Measurements from ENCODE around the gene SORCS2.

DNA sequence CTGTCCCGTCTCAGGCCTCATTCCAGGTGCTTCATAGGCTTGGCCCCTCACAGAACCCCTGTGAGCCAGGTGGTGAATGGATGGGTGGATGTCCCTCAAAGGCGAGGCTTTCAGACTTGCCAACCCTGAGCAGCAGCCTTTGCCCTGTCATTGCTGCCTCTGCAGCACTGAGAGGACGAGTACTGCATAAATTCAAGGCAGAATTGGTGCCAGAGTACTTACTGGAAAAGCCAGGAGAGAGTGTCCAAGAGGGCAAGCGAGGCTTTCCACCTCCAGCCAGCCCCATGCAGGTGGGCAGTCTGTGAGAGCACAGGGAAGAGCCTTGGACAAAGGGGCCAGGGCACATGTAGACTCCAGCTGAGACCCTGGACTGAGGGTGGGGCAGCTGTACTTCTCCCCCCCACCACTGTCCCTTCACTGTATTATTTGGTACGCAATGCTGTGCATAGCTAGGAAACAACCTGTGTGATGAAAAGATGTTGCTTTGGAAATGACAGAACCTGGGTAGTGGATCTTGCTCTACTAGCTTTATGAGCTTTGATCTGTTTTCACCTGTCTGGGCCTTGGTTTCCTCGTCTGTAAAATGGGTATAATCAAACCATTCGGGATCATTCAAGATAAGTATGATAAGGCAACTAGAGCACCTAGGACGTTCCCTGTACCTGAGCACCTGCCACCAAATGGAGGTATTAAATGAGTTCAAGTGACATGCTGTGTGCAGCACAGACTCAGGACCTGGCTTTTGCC, 467.3 kb downstream of the SORCS2 start:
- TF ChIP-seq, protein P1, sequence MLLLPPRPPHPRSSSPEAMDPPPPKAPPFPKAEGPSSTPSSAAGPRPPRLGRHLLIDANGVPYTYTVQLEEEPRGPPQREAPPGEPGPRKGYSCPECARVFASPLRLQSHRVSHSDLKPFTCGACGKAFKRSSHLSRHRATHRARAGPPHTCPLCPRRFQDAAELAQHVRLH (tag by site-specific recombination; IDR thresholded peaks at IDR 0.05) = no peak
- TF ChIP-seq, protein P2, sequence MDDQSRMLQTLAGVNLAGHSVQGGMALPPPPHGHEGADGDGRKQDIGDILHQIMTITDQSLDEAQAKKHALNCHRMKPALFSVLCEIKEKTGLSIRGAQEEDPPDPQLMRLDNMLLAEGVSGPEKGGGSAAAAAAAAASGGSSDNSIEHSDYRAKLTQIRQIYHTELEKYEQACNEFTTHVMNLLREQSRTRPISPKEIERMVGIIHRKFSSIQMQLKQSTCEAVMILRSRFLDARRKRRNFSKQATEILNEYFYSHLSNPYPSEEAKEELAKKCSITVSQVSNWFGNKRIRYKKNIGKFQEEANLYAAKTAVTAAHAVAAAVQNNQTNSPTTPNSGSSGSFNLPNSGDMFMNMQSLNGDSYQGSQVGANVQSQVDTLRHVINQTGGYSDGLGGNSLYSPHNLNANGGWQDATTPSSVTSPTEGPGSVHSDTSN (CRISPR knock-in tag; IDR thresholded peaks at IDR 0.05) = no peak
- TF ChIP-seq SETDB1 (IDR thresholded peaks at IDR 0.05; ENCODE audit: insufficient read length, low read length) (no peak), ZNF664 (tag by site-specific recombination; IDR thresholded peaks at IDR 0.05) (no peak), MEIS1 (CRISPR knock-in tag; IDR thresholded peaks at IDR 0.05; ENCODE audit: borderline replicate concordance) (no peak), ZNF76 (tag by site-specific recombination; IDR thresholded peaks at IDR 0.05; ENCODE audit: borderline replicate concordance, low read depth) (no peak), ZNF830 (tag by site-specific recombination; IDR thresholded peaks at IDR 0.05; ENCODE audit: low read depth) (no peak), GLI4 (tag by site-specific recombination; IDR thresholded peaks at IDR 0.05) (no peak)
- TF ChIP-seq, protein P3, sequence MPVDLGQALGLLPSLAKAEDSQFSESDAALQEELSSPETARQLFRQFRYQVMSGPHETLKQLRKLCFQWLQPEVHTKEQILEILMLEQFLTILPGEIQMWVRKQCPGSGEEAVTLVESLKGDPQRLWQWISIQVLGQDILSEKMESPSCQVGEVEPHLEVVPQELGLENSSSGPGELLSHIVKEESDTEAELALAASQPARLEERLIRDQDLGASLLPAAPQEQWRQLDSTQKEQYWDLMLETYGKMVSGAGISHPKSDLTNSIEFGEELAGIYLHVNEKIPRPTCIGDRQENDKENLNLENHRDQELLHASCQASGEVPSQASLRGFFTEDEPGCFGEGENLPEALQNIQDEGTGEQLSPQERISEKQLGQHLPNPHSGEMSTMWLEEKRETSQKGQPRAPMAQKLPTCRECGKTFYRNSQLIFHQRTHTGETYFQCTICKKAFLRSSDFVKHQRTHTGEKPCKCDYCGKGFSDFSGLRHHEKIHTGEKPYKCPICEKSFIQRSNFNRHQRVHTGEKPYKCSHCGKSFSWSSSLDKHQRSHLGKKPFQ (tag by site-specific recombination; IDR thresholded peaks at IDR 0.05) = no peak
- TF ChIP-seq, protein P4, sequence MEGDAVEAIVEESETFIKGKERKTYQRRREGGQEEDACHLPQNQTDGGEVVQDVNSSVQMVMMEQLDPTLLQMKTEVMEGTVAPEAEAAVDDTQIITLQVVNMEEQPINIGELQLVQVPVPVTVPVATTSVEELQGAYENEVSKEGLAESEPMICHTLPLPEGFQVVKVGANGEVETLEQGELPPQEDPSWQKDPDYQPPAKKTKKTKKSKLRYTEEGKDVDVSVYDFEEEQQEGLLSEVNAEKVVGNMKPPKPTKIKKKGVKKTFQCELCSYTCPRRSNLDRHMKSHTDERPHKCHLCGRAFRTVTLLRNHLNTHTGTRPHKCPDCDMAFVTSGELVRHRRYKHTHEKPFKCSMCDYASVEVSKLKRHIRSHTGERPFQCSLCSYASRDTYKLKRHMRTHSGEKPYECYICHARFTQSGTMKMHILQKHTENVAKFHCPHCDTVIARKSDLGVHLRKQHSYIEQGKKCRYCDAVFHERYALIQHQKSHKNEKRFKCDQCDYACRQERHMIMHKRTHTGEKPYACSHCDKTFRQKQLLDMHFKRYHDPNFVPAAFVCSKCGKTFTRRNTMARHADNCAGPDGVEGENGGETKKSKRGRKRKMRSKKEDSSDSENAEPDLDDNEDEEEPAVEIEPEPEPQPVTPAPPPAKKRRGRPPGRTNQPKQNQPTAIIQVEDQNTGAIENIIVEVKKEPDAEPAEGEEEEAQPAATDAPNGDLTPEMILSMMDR (tag by site-specific recombination; IDR thresholded peaks at IDR 0.05) = no peak
- TF ChIP-seq, protein P5, sequence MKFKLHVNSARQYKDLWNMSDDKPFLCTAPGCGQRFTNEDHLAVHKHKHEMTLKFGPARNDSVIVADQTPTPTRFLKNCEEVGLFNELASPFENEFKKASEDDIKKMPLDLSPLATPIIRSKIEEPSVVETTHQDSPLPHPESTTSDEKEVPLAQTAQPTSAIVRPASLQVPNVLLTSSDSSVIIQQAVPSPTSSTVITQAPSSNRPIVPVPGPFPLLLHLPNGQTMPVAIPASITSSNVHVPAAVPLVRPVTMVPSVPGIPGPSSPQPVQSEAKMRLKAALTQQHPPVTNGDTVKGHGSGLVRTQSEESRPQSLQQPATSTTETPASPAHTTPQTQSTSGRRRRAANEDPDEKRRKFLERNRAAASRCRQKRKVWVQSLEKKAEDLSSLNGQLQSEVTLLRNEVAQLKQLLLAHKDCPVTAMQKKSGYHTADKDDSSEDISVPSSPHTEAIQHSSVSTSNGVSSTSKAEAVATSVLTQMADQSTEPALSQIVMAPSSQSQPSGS (tag by site-specific recombination; IDR thresholded peaks at IDR 0.05; ENCODE audit: low read depth) = no peak

All from HEK293 (cell line).